ENCODE data around the gene NID2.
A peak's percentile ranks its signal among the peaks of the same experiment; 100 is the strongest.

NID2 gene, protein sequence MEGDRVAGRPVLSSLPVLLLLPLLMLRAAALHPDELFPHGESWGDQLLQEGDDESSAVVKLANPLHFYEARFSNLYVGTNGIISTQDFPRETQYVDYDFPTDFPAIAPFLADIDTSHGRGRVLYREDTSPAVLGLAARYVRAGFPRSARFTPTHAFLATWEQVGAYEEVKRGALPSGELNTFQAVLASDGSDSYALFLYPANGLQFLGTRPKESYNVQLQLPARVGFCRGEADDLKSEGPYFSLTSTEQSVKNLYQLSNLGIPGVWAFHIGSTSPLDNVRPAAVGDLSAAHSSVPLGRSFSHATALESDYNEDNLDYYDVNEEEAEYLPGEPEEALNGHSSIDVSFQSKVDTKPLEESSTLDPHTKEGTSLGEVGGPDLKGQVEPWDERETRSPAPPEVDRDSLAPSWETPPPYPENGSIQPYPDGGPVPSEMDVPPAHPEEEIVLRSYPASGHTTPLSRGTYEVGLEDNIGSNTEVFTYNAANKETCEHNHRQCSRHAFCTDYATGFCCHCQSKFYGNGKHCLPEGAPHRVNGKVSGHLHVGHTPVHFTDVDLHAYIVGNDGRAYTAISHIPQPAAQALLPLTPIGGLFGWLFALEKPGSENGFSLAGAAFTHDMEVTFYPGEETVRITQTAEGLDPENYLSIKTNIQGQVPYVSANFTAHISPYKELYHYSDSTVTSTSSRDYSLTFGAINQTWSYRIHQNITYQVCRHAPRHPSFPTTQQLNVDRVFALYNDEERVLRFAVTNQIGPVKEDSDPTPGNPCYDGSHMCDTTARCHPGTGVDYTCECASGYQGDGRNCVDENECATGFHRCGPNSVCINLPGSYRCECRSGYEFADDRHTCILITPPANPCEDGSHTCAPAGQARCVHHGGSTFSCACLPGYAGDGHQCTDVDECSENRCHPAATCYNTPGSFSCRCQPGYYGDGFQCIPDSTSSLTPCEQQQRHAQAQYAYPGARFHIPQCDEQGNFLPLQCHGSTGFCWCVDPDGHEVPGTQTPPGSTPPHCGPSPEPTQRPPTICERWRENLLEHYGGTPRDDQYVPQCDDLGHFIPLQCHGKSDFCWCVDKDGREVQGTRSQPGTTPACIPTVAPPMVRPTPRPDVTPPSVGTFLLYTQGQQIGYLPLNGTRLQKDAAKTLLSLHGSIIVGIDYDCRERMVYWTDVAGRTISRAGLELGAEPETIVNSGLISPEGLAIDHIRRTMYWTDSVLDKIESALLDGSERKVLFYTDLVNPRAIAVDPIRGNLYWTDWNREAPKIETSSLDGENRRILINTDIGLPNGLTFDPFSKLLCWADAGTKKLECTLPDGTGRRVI (N-terminal part only)

DNA sequence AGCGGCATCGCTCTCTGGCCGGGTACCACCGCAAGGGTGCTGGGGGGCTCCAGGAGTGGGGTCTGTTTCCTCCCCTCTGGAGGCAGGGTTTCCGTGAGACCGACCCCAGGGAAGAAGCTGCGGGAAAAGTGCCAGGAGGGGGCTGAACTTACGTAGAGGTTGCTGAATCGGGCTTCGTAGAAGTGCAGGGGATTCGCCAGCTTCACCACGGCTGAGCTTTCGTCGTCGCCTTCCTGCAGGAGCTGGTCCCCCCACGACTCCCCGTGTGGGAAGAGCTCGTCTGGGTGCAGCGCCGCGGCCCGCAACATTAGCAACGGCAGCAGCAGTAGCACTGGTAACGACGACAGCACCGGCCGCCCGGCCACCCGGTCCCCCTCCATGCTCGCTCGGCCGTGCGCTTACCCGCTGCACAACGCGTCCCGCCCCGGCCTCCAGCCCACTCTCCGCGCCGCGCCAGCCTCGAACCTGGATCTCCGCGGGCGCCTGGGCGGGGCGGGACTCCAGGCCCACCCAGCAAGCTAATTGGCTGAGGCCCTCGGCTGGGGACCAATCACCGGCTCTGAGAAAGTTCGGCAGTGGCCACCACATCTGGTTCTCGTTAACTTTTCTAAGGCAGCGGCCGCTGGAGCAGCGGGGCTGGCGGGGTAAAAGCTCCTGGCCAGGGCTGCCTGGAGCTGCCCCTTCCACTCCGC, at the start of gene NID2:
NID2 (minus strand) TSS at position 445 of the 692 bp plus-strand sequence; CDS start at position 380, 65 bp downstream.
- DNase-seq (ENCODE audit: extremely low read depth, low read depth), result peak; percentile 93
- TF ChIP-seq, protein P1, sequence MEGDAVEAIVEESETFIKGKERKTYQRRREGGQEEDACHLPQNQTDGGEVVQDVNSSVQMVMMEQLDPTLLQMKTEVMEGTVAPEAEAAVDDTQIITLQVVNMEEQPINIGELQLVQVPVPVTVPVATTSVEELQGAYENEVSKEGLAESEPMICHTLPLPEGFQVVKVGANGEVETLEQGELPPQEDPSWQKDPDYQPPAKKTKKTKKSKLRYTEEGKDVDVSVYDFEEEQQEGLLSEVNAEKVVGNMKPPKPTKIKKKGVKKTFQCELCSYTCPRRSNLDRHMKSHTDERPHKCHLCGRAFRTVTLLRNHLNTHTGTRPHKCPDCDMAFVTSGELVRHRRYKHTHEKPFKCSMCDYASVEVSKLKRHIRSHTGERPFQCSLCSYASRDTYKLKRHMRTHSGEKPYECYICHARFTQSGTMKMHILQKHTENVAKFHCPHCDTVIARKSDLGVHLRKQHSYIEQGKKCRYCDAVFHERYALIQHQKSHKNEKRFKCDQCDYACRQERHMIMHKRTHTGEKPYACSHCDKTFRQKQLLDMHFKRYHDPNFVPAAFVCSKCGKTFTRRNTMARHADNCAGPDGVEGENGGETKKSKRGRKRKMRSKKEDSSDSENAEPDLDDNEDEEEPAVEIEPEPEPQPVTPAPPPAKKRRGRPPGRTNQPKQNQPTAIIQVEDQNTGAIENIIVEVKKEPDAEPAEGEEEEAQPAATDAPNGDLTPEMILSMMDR (IDR thresholded peaks at IDR 0.05; ENCODE audit: low read depth, low read length), result peak; percentile 2

DNA sequence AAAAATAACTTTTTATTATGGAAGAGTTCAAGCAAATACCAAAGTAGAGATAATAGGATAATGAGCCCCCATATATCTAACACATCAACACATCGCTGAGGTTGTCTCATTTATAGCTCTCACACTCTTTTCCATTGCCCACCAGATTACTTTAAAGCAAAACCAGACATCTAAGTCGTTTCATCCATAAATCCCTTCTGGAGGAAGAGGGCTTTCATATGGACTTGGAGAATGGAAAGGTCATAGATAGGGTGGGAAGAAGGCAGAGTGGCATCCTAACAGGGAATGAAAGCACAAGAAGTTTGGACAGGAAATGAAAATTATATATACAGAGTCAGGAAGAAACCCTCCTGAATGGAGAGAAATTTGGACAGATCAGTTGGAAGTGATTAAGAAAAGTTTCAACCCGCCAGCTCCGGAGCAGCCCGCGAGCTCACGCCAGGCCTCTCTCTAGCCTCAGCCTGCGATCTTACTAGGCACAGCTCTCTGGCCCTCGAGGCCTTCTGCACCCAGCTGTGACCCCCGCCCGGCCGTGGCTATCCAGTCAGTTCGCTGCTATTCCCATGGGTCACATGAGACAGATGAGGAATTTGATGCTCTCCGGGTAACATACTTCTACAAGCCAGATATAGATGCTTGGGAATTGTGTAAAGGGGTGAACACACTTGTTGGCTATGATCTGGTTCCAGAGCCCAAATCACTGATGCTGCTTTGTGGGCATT, 48.4 kb upstream of the NID2 start:
- TF ChIP-seq, protein P1 (IDR thresholded peaks at IDR 0.05; ENCODE audit: low read depth, low read length), result no peak

DNA sequence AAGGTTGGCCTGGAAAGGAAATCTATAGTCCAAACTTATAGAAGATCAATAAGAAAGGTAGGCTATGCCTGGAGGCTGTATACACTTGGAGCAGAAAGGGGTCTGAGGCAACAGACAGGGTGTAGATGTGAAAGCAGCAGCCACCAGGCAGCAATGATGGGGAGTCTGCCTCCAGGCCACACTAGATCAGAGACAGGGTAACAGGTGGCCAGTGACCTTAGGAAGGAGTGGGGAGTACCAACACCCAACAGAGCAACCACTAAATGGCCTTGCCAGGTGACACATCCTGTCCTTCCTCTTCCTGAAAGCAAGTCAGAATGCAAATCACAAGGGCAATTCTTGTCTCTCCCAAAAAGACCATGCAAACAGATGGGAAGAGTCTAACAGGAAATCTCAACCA, 46.4 kb upstream of the NID2 start:
- DNase-seq (ENCODE audit: extremely low read depth, low read depth), result no peak
- TF ChIP-seq, protein P1 (IDR thresholded peaks at IDR 0.05; ENCODE audit: low read depth, low read length), result no peak

More for the DNA sequence above, 48.4 kb upstream of the NID2 start:
- peak; percentile 52 for DNase-seq (ENCODE audit: extremely low read depth, low read depth)

DNA sequence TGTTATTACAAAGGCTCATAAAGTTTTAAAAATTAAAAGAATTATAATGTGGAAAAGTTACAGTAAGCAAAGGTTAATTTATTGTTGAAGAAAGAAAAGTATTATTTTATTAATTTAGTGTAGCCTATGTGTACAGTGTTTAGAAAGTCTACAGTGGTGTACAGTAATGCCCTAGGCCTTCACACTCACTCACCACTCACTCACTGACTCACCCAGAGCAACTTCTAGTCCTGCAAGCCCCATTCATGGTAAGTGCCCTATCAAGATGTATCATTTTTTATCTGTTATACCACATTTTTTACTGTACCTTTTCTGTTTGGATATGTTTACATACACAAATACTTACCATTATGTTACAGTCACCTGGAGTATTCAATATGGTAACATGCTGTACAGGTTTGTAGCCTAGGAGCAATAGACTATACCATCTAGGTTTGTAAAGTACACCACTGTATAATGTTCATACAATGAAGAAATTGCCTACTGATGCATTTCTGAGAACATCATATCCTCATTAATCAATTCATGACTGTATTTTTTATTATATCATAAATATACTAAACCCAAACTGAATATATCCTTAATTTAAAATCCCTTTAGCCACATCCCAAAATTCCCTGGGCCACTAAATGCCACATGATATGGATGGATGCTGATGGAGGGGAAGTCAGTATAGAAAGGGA, 43.6 kb upstream of the NID2 start:
- DNase-seq (ENCODE audit: extremely low read depth, low read depth), result no peak
- TF ChIP-seq, protein P1 (IDR thresholded peaks at IDR 0.05; ENCODE audit: low read depth, low read length), result no peak

DNA sequence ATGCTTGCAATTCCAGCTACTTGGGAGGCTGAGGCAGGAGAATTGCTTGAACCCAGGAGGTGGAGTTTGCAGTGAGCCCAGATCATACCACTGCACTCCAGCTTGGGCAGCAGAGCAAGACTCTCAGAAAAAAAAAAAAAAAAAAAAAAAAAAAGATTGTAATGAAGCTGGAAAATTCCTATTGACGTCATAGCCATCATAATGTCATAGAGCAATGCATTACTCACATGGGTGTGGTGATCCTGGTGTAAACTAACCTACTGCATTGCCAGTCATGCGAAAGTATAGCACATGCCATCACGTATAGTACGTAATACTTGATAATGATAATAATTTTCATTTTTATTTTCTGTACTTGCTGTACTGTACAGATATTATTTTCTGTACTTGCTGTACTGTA, 42.7 kb upstream of the NID2 start:
- TF ChIP-seq, protein P1 (IDR thresholded peaks at IDR 0.05; ENCODE audit: low read depth, low read length), result no peak
- DNase-seq (ENCODE audit: extremely low read depth, low read depth), result no peak
